ENCODE results near the gene ABLIM3.

Gene ABLIM3

GRCh38 chr5:149133795-149134777 is 7.2 kb upstream of the ABLIM3 start:
- DNase-seq, result peak; percentile 63

- DNase-seq, result no peak
Observed at GRCh38 chr5:149134778-149135500, 6.4 kb upstream of the ABLIM3 start.

GRCh38 chr5:149135536-149136201 is 5.6 kb upstream of the ABLIM3 start:
- DNase-seq, result no peak

GRCh38 chr5:149138182-149138923 is 2.9 kb upstream of the ABLIM3 start:
- DNase-seq, result no peak

GRCh38 chr5:149140197-149141002 is 893 bp upstream of the ABLIM3 start:
- no peak for DNase-seq

GRCh38 chr5:149141957-149142851 is 911 bp downstream of the ABLIM3 start:
- no peak for DNase-seq

- DNase-seq, result no peak
Observed at GRCh38 chr5:149143470-149143869, 2.2 kb downstream of the ABLIM3 start.

- no peak for DNase-seq
Observed at GRCh38 chr5:149144637-149145036, 3.3 kb downstream of the ABLIM3 start.

GRCh38 chr5:149145138-149145537 is 3.8 kb downstream of the ABLIM3 start:
- no peak for DNase-seq

- DNase-seq, result no peak
Observed at GRCh38 chr5:149147676-149148075, 6.4 kb downstream of the ABLIM3 start.

GRCh38 chr5:149149942-149150341 is 8.6 kb downstream of the ABLIM3 start:
- DNase-seq, result no peak

GRCh38 chr5:149150457-149150856 is 9.2 kb downstream of the ABLIM3 start:
- no peak for DNase-seq

GRCh38 chr5:149151717-149152116 is 10.4 kb downstream of the ABLIM3 start:
- DNase-seq, result no peak

GRCh38 chr5:149152317-149152746 is 11.0 kb downstream of the ABLIM3 start:
- no peak for DNase-seq

GRCh38 chr5:149153193-149153750 is 12.0 kb downstream of the ABLIM3 start:
- no peak for DNase-seq

- no peak for DNase-seq
Observed at GRCh38 chr5:149153751-149154610, 12.7 kb downstream of the ABLIM3 start.

- no peak for DNase-seq
Observed at GRCh38 chr5:149154650-149155049, 13.4 kb downstream of the ABLIM3 start.

- no peak for DNase-seq
Observed at GRCh38 chr5:149156435-149157083, 15.3 kb downstream of the ABLIM3 start.

GRCh38 chr5:149157330-149157729 is 16.0 kb downstream of the ABLIM3 start:
- DNase-seq, result no peak
